Activated CD4-positive, alpha-beta T cell treated with anti-CD3 and anti-CD28 coated beads, Interleukin-2, Interleukin-6, amounts not matched to agents 100 ng/mL and 50 ng/mL, durations not matched to agents 16 hours and 8 hours (primary cell): ENCODE data around the gene PPM1H.
"Not testable (repeated sequence)": the region's sequence is repeated elsewhere in the genome, so short reads cannot be mapped to it uniquely, and the experiment has no call there.

Experiments
- DNase-seq: peaks from one replicate; pipeline ENCODE4 v3.0.0-alpha.2; 2020

PPM1H gene

DNA sequence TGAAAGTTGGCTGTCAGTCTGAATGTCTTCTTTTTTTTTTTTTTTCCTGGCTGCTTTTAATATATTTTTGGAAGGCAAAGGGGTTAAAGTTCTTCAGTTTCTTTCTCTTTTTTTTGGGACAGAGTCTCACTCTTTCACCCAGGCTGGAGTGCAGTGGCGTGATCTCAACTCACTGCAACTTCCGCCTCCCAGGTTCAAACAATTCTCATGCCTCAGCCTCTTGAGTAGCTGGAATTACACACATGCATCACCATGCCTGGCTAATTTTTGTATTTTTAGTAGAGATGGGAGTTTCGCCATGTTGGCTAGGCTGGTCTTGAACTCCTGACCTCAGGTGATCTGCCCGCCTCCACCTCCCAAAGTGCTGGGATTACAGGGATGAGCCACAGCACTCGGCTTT lies 270.0 kb downstream of the PPM1H start:
- DNase-seq = not testable (repeated sequence)

DNA sequence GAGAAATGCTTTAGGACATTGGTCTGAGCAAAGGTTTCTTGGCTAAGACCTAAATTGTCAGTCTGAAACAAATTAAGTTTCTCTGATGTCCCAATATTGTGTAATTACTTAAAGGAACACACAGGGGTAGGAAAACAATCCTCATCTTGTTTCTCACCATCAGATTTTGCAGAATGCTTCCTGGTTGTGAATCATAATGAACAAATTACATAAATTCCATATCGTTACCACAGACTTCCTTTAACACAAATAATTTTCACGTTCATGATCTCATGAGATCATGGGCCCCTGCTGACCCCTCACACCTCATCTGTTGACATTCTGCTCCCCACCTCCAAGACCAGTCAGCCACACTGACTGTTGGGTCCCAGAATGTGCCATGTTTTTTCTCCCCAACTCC lies 274.2 kb downstream of the PPM1H start:
- DNase-seq = no peak

GRCh38 chr12:62659453-62660295 lies 275.3 kb downstream of the PPM1H start:
- DNase-seq = no peak

- DNase-seq = no peak
These were observed 276.0 kb downstream of the PPM1H start for GRCh38 chr12:62658910-62659309.

DNA sequence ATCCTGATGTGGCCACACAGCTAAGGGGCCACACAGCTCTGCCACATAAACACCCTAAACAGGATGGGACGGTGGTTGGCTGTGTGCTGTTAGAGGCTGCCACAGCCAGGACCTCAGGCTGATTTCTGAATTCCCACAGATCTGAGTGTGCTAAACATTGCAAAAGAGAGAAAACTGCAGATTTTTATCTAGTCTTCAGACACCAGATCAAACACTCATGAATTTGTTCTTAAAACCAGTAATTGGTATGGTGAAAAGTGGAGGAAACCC lies 277.7 kb downstream of the PPM1H start:
- DNase-seq = no peak

GRCh38 chr12:62656591-62657362 lies 278.2 kb downstream of the PPM1H start:
- no peak for DNase-seq

- DNase-seq = no peak
These were observed 279.2 kb downstream of the PPM1H start for GRCh38 chr12:62655666-62656151.

GRCh38 chr12:62654326-62655241 lies 280.4 kb downstream of the PPM1H start:
- peak; percentile 27 for DNase-seq

GRCh38 chr12:62653740-62654139 lies 281.2 kb downstream of the PPM1H start:
- no peak for DNase-seq

GRCh38 chr12:62653304-62653703 lies 281.6 kb downstream of the PPM1H start:
- DNase-seq = no peak

DNA sequence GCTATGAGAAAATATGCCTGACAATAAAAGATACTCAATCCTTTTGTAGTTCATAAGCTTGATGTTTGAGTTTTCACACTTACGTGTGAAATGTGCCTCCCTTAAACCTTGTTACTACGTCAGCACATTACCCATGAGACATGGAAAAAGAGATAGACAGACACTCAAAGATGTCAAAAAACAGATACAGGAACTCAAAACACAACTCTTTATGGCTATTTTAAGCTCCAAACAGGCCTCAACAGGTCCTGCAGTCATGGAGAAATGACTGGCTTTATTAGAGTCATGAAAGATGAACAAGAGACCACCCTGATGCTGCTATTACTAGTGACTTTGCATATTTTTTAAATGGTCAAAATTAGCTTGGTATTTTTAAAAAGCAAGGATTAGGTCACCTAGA lies 283.8 kb downstream of the PPM1H start:
- DNase-seq = no peak

DNA sequence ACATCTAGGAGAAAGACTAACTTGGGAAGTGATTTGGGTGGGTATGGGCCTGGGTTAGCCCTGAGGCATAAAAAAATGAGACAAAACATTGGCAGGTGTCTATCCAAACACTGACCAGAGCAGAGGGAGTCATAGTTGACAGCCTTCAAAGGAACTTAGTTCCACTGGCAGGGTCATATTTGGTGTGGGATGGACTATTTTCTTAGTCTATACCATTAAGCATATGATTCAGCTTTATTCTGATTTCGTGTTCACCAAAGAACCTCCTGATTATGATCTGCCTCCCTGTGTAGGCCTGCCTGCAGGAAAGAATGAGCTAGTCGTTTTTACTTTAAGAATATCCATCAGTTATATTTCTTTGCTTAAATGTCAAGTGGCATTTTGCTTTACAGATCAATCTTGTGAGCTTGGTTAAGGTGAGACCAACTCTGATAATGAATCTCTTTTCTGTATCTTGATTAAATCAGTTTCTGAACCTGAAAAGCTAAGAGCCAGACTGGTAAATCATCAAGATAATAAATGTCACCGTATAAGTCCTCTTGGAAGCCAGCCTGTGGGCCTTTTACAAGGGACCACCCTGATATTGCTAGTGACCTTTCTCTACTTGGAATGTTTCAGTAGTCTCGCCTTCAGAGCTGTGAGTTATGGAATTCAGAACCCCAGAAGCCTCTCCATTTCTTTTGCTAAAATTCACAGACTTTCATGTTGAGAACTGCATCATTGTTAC lies 285.4 kb downstream of the PPM1H start:
- DNase-seq = no peak

GRCh38 chr12:62647586-62647985 lies 287.4 kb downstream of the PPM1H start:
- DNase-seq = no peak

DNA sequence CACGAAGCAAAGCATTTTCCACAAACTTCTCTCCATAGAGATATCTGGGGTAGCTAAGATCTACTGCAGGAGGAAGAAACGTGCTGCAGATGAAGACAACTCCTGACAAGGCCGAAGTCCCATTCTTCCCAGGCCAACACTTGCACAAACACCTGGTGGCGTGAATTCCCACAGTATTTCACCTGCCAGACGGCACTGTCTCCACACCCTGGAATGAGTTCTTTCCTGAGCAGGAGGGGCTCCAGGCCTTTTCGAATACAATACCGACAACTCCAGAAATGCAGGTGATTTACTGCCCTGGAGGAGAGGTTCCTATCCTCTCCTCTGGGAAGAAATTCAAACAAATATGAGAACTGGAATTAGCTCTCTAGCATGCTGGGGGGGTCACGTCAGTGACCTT lies 288.4 kb downstream of the PPM1H start:
- DNase-seq = no peak

GRCh38 chr12:62643486-62643885 lies 291.5 kb downstream of the PPM1H start:
- no peak for DNase-seq

DNA sequence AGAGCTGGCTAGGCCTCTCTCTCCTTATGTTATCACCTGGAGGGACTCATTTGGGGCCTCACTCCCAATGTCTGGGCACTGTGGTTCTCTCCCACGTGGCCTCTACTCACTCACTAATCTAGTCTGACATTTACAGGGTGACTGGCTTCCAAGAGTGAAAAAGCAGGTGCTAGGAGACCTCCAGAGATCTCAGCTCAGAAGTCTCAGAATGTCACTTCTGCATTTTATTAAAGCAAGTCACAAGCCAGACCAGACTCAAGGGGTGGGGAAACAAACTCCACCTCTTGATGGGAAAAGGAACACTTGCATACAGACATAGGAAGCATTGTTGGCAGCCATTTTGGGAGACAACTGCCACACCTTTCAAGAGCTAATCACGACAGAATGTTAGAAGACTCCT lies 292.5 kb downstream of the PPM1H start:
- no peak for DNase-seq

GRCh38 chr12:62640910-62641448 lies 294.0 kb downstream of the PPM1H start:
- peak; percentile 86 for DNase-seq

GRCh38 chr12:62637679-62638078 lies 297.3 kb downstream of the PPM1H start:
- no peak for DNase-seq

- no peak for DNase-seq
These were observed 299.3 kb downstream of the PPM1H start for GRCh38 chr12:62635649-62636048.

DNA sequence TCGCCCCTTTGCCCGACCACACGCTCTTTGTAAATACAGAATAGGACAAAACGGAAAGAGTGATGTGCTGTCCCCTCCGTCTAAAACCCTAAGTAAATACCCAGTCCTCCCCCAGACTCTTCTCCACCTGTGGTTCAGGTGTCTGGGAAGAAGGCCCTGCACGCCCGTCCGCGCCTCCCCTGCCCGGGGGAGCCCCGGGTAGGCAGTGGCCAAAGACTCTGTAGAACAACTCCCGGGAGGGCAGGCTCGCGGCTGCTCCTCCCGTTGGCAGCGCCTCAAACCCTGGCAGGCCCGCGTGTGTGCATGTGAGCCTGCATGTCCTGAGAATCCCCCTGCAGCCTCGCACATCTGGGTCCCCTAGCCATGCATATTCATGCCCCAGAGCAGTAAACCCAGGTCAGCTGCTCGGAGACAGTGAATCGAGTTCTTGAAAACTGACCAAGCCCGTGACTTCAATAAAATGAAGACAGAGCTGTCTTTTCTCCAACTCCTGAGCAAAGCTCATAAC lies 302.5 kb downstream of the PPM1H start:
- DNase-seq = no peak

DNA sequence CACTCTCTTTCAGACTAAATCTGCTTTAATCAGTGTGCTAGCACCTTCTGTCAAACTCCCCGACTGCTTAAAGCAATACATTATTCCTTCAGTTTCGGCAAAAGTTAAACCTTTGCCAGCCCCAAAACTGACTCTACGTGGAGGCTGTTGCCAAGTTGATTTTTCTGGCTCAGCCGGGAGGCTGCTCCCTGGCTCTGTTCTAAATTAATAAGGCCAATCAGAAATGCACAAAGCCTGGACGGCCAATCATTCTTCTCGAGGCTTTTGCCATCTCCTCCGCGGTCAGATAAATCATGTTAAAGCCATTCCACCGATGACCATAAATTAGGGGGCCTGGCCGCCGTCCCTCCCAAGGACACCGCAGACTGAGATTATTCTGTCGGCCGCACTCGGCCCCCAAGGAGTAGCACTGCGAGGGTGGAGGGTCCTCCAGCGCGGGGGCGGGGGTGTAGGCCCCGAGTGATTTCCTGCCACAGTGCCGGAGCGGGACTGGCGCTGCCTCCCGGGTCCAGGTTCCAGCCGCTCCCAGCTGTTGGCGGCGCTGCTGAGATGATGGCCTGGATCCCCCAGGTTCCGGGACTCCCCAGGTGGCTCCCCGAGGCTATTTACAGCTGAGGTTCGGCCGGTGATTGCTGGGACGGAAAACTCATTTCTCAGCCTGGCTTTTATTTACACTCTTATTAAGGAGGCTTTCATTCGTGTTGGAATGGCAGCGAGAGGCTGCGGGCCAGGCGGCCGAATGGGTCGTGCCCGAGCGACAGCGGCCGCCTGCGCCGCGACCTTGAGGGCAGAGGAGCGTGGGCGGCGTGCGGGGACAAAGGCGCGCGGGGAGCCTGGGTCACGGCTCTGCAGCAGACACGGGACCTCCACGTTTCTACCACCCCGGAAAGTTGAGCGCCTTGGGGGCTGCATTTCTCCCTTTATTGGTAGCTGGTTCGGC lies 303.2 kb downstream of the PPM1H start:
- DNase-seq = no peak
